Gastrocnemius medialis (tissue), 4 donors: ENCODE data around the gene NBPF4.

ENCODE experiments used
- CTCF ChIP-seq, 5 experiments: fragments of 450-650 bp in 3 of 5; fragments of 200-600 bp in 2 of 5; sonication (generic) in 2 of 5; IDR thresholded peaks in 4 of 5; conservative IDR thresholded peaks in 1 of 5; 1 replicate in 4 of 5; 2 replicates in 1 of 5; pipeline ENCODE4 v1.5.1; 2016 to 2019; ENCODE audit warnings: antibody characterized with exemption in 5 of 5, mild to moderate bottlenecking in 3 of 5, moderate library complexity in 3 of 5
- POLR2A ChIP-seq, 2 donors: fragments of 450-650 bp; IDR thresholded peaks; one replicate each; pipeline ENCODE4 v1.6.1; 2017; ENCODE audit warnings: antibody characterized with exemption in 2 of 2, mild to moderate bottlenecking in 2 of 2, moderate library complexity in 2 of 2

GRCh38 chr1:108190001-108190634, 53.8 kb downstream of the NBPF4 start:
- TF ChIP-seq CTCF (IDR thresholded peaks at IDR 0.05 in 4 of 5, conservative IDR thresholded peaks at IDR 0.05 in 1 of 5) = no peak
- TF ChIP-seq POLR2A (IDR thresholded peaks at IDR 0.05) = no peak
